HL-60/S4 treated with retinoic acid at 250 ng/mL for 4 days and 3 days (cell line): ENCODE measurements around the gene TIMM50.
"Not testable (repeated sequence)": the region's sequence is repeated elsewhere in the genome, so short reads cannot be mapped to it uniquely, and the experiment has no call there.

ENCODE experiments used
- in situ Hi-C: fragments of 300-500 bp; cut with MboI; formaldehyde crosslinking; loops from 2 replicates; pipeline ENCODE4 v1.7.0; 2022; ENCODE audit warnings: low sequenced_read_pairs

The TIMM50 gene

GRCh38 chr19:39480337-39481228, at the start of gene TIMM50:
Gene TIMM50 (plus strand): TSS chr19:39480838. CDS start chr19:39480854, 16 bp downstream.
- in situ Hi-C loops: no loop called here

DNA sequence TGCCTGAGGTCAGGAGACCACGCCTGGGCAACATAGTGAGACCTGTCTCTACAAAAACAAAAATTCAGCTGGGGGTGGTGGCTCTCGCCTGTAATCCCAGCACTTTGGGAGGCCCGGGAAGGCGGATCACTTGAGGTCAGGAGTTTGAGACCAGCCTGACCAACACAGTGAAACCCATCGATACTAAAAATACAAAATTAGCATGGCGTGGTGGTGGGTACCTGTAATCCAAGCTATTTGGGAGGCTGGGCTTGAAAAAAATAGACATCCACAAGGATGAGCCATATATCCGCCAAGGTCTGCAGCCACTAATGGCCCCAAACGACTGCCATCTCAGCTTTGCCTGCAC, 48.0 kb upstream of the TIMM50 start:
- in situ Hi-C loops: no loop called here

DNA sequence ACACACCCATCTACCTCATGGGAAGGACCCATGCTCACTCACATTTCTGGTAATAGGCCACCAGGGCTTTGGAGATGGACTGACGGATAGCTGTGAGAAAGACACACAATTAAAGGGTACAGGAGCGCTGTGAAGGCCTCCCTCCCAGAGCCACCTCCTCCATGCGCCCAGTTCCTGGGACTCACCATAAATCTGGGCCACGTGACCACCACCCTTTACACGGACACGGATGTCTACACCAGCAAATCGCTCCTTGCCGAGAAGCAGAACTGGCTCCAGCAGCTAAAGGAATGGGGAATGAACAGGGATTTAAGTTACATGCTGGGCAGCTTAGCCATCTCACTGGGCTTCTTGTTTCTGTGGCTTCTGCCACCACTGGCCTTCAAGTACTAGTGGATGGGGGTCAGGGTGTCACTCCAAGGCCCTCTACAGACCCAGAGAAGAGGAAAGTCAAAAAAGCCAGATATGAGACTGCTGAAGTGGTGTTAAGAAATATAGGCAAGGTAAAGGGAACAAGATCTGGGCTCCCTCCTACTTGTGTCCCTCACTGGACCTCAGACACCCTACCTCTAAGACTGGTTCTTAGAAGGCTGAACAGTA, 47.1 kb upstream of the TIMM50 start:
- in situ Hi-C loops: no loop called here

GRCh38 chr19:39434123-39435076, 46.2 kb upstream of the TIMM50 start:
- in situ Hi-C loops: no loop called here

DNA sequence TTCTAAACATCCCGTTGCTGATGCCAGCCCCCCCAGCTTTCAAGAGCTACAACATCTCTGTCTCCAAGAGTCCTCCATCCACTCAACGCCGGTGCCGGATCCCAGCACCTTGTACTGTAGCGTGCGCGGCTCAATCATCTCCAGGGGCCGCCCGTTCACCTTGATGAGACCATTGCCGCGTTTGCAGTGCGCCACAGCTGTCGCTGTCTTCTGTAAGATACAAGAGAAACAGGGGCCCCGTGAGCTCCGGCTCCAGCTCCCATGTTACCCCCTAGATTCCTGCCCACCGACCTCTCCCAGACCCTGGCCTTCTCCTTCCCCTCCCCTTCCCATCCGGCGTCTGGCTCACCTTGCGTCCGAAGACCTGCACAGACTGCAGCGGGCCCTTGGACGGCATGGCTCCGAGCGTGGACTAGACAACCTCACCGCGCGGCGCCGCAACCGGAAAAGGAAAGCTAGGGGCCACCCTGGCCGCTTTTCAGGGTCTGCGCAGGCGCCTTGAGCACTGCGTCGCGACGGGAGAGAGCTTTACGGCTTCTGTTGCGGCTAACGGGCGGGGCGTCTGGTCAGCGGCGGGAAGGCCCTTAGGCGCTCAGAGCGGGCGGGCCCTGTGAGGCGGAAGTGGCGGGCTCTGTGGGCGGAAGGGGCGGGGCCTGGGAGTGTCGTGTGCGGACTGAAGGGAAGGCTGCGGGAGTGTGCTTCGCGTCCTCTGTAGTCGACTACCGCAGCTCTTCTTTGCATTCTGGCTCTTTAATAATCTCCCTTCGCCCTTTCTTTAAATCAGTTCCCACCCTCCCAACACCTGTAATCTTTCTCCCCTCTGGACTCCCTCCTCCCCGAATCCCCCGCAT, 44.9 kb upstream of the TIMM50 start, which contains the start of gene RPS16:
Gene RPS16 (minus strand): TSS at position 451 of the 851 bp plus-strand sequence. CDS start 54 bp downstream, at position 397.
- in situ Hi-C loops: no loop called here

DNA sequence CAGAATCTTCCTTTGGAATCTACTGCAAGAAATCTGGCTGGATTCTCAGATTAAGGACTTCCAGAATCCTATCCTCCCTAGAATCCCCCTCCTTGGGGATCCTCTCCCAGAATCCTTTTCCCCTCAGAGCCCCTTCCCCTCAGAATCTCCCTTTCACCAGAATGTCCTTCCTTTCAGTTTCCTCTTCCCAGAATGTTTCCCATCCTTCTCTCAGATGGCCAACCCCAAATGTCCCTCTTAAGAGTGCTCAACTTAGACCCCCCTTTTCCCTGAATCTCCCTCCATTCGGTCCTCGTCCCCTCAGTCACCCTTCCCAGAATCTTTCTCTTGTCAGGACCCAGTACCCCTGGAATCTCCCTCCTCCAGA, 44.3 kb upstream of the TIMM50 start:
- in situ Hi-C loops: no loop called here

DNA sequence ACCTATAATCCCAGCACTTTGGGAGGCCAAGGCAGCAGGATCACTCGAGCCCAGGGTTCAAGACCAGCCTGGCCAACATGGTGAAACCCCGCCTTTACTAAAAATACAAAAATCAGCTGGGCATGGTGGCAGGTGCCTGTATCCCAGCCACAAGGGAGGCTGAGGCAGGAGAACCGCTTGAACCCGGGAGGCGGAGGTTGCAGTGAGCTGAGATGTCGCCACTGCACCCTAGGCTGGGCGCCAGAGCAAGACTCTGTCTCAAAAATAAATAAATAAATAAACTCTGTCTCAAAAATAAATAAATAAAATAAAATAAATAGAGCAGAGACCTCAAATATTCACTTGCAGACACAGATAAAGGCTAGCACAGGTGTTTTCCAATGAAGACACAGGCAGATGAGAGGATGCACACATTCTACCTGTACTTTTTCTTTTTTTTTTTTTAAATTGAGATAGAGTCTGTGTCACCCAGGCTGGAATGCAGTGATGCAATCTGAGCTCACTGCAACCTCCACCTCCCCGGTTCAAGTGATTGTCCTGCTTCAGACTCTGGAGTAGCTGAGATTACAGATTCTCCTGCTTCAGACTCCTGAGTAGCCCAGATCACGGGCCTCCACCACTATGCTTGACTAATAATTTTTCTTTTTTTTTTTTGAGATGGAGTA, 42.2 kb upstream of the TIMM50 start:
- in situ Hi-C loops: no loop called here

- in situ Hi-C loops: no loop called here
Observed at GRCh38 chr19:39444598-39445195, 35.9 kb upstream of the TIMM50 start.

DNA sequence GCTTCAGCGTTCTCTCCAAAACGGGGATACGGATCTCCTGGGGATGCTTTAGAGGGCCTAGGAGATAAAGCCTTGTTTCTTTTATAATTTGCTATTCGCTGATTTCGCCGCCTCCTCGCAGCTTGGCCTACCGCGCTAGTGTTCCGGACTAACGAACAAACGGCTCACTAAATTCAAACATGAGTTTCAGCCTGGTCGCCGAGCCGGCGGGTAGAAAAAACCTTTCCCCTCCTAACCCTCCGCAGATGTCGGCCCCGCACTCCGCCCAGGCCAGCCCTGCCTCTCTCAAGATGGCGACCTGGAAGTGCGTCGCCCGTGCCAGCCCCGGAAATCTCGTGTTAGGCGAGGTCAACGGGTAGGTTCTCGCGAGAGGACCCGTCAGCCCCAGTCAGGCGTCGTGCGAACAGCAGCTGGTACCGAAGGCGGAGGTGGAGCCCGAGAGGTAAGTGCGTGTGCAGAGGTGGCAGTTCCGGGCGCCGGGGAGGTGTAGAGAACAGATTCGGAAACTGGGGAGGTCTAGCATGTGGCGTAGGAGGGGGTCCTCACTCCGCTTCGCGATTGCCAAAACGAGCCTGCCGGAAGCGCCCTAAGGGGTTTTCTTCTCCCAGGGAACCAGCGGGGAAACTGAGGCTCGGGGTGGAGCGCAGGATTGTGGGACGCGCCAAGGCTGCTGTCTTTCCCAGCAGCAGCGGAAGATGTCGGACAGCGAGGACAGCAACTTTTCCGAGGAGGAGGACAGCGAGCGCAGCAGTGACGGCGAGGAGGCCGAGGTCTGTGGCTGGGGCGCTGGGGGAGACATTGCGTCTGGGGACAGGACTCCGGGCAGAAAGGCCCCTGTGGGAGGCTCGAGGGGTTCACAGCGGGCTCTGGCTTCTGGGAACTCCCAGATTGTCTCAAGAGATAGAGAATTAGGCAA, 35.2 kb upstream of the TIMM50 start, which contains the start of gene SUPT5H:
Gene SUPT5H (plus strand): TSS at position 387 of the 916 bp plus-strand sequence. CDS start 309 bp downstream, at position 696.
- in situ Hi-C loops: no loop called here

DNA sequence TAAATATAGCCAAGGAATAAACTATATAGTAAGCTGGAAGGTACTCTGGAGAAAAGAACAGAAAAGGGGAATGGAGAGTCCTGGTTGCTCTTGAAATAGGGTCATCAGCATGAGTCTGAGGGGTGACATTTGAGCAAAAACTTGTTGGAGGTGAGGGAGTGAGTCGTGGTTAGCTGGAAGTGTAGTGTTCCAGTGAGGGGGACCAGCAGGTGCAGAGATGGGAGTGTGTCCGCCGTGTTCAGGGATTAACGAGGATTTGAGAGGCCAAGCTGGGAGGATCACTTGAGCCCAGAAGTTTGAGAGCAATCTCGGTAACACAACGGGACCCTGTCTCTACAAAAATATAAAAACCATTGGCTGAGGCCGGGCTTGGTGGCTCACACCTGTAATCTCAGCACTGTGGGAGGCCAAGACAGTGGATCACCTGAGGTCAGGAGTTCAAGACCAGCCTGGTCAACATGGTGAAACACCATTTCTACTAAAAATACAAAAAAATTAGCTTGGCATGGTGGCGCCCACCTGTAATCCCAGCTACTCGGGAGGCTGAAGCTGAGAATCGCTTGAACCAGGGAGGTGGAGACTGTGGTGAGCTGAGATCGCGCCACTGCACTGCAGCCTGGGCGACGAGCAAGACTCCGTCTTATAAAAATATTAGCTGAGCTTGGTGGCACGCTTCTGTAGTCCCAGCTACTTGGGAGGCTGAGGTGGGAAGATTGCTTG, 34.1 kb upstream of the TIMM50 start:
- in situ Hi-C loops: no loop called here

GRCh38 chr19:39448271-39448670, 32.4 kb upstream of the TIMM50 start:
- in situ Hi-C loops: no loop called here

DNA sequence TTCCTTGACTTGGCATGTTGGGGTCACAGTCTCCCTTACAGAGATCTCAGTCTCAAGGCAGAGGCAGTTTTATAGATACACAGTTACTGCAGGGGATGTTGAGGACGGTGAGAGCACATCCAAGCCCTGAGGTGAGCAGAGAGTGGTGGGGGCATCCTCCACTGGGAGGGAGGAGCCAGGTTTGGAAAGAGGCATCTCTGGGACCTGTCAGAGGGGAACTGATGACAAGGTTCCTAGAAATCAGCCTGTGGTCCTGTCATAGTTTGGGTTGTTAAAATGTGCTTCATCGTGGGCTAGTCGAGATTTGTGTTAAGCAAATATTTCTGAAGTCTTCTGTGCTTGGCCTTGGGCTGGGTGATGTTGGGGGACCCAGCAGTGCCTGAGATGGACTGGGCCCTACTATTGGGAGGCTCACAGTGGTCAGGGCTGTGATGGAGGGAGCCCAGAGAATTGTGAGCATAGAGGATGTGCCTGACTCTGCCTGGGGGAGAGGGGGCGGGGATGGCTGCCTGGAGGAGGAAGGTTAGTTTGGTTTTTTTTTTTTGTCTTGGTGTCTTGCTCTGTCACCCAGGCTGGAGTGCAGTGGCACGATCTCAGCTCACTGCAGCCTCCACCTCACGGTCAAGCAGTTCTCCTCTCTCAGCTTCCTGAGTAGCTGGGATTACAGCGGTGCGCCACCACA, 31.4 kb upstream of the TIMM50 start:
- in situ Hi-C loops: no loop called here

GRCh38 chr19:39451257-39451656, 29.4 kb upstream of the TIMM50 start:
- in situ Hi-C loops: not testable (repeated sequence)

GRCh38 chr19:39463403-39463802, 17.2 kb upstream of the TIMM50 start:
- in situ Hi-C loops: no loop called here

- in situ Hi-C loops: no loop called here
Observed at GRCh38 chr19:39465956-39466747, 14.5 kb upstream of the TIMM50 start.

DNA sequence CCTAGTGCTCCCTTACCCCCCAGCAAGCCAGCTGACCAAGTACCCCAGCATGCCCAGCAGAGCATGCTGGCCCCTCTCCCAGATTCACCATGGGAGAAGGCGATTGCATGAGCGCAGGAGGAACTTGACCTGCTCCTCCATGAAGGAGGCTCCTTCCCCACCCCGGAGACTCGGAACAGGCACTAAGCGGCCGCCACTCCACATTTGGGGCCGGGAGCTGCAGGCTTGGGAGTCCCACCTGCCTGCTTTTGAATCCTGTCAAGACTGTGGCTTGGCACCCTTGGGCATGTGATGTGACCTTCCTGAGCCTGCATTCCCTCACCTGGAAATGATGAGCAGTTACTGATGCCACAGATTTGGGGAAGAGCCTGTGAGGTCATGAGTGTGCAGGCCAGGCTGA, 12.7 kb upstream of the TIMM50 start:
- in situ Hi-C loops: no loop called here
